GM12891 (cell line): ENCODE results near the gene NLRP7.

Source experiments
- POLR2A ChIP-seq: IDR thresholded peaks from 2 replicates; pipeline ENCODE4 v1.6.1; 2011; ENCODE audit warnings: low read depth, low read length, control low read depth
- POLR2AphosphoS5 ChIP-seq: IDR thresholded peaks from 2 replicates; pipeline ENCODE4 v1.6.1; 2011; ENCODE audit warnings: low read depth, low read length, control low read depth
- POU2F2 ChIP-seq: IDR thresholded peaks from 2 replicates; pipeline ENCODE4 v1.6.1; 2011; ENCODE audit warnings: low read depth, mild to moderate bottlenecking, control low read depth, low read length, moderate library complexity
- TAF1 ChIP-seq: IDR thresholded peaks from 2 replicates; pipeline ENCODE4 v1.6.1; 2011; ENCODE audit warnings: low read depth, low read length, control low read depth

- TF ChIP-seq POLR2A, result no peak
- no peak for TF ChIP-seq POLR2AphosphoS5
- TF ChIP-seq TAF1, result no peak
- no peak for TF ChIP-seq POU2F2
Measured at GRCh38 chr19:54918499-54918898, 28.8 kb downstream of the NLRP7 start.
